IPS-20b (cell line): ENCODE data around the gene SMG9.
"Not testable (repeated sequence)": the region's sequence is repeated elsewhere in the genome, so short reads cannot be mapped to it uniquely, and the experiment has no call there.

Experiments
- H3K27ac ChIP-seq: one replicate; pipeline ENCODE4 v1.5.1; 2013; ENCODE audit warnings: low read length
- H3K27me3 ChIP-seq: 2 replicates; pipeline ENCODE4 v1.6.1; 2013; ENCODE audit warnings: mild to moderate bottlenecking, low read length, inconsistent platforms; ENCODE audit not compliant: insufficient read depth
- H3K36me3 ChIP-seq: 2 replicates; pipeline ENCODE4 v1.6.1; 2013; ENCODE audit warnings: low read depth, mild to moderate bottlenecking, inconsistent platforms, low read length, moderate library complexity; ENCODE audit not compliant: insufficient read depth
- H3K4me1 ChIP-seq: 2 replicates; pipeline ENCODE4 v1.6.1; 2013; ENCODE audit warnings: mild to moderate bottlenecking, control low read depth, inconsistent platforms, low read length, moderate library complexity; ENCODE audit not compliant: insufficient read depth
- H3K4me3 ChIP-seq: 2 replicates; pipeline ENCODE4 v1.5.1; 2013; ENCODE audit warnings: mild to moderate bottlenecking, low read length, inconsistent platforms
- H3K9ac ChIP-seq: 2 replicates; pipeline ENCODE4 v1.6.1; 2013; ENCODE audit warnings: low read depth, mild to moderate bottlenecking, inconsistent platforms, low read length, moderate library complexity
- H3K9me3 ChIP-seq: 2 replicates; pipeline ENCODE4 v1.6.1; 2013; ENCODE audit warnings: mild to moderate bottlenecking, low read depth, low read length, inconsistent platforms; ENCODE audit not compliant: insufficient read depth

Gene SMG9

GRCh38 chr19:43682269-43682668 is 72.5 kb downstream of the SMG9 start:
- not testable (repeated sequence) for H3K36me3 ChIP-seq, H3K4me3 ChIP-seq

GRCh38 chr19:43681821-43682220 is 72.9 kb downstream of the SMG9 start:
- H3K27ac ChIP-seq: no peak overlapping the region
- no peak overlapping the region for H3K4me3 ChIP-seq
- H3K36me3 ChIP-seq: no peaks in the 10 kb centered on the region
- H3K9me3 ChIP-seq: no peaks in the 10 kb centered on the region
- no peaks in the 10 kb centered on the region for H3K27me3 ChIP-seq
- H3K9ac ChIP-seq: no peak overlapping the region
- peaks cover 2% of the 10 kb centered on the region for H3K4me1 ChIP-seq

More at GRCh38 chr19:43682269-43682668, 72.5 kb downstream of the SMG9 start:
- H3K4me1 ChIP-seq, H3K9me3 ChIP-seq, H3K27me3 ChIP-seq, H3K27ac ChIP-seq, H3K9ac ChIP-seq: not testable (repeated sequence)

GRCh38 chr19:43678512-43679261 is 76.1 kb downstream of the SMG9 start:
- no peak overlapping the region for H3K27ac ChIP-seq
- H3K9ac ChIP-seq: no peak overlapping the region

More at GRCh38 chr19:43678512-43679261, 76.1 kb downstream of the SMG9 start:
- no peaks in the 10 kb centered on the region for H3K4me1 ChIP-seq
- no peaks in the 10 kb centered on the region for H3K36me3 ChIP-seq
- no peaks in the 10 kb centered on the region for H3K9me3 ChIP-seq
- no peak overlapping the region for H3K4me3 ChIP-seq
- H3K27me3 ChIP-seq: no peaks in the 10 kb centered on the region; the same call in 1 of the 2 replicates
